IMR-90 (cell line): Measurements from ENCODE around the gene EHBP1L1. TPM values are rescaled to one million over a fixed set of nuclear protein-coding genes. Genes with fewer than 3 reads are reported as not detected.

ENCODE experiments used
- BHLHE40 ChIP-seq: fragments of 150-350 bp; IDR thresholded peaks from 2 replicates; pipeline ENCODE4 v1.6.1; 2016; ENCODE audit warnings: mild to moderate bottlenecking, low read depth, low read length
- RFX5 ChIP-seq: IDR thresholded peaks from 2 replicates; pipeline ENCODE4 v1.8.0; 2012; ENCODE audit warnings: low read depth, mild to moderate bottlenecking, low read length, moderate library complexity
- polyA plus RNA-seq, 3 experiments: library from polyadenylated mRNA; depleted of rRNA; stranded (reverse); fragments of >200 nt; gene quantifications; 2 replicates each; pipeline ENCODE4 v1.2.3, GENCODE V29; 2012; ENCODE audit warnings: low replicate concordance in 1 of 3
- total RNA-seq: library from RNA; depleted of rRNA; stranded (reverse); fragments of >200 nt; gene quantifications from 2 replicates; pipeline ENCODE4 v1.2.3, GENCODE V29; 2012
- TF ChIP-seq, protein P1 (sequence below): fragments of 150-350 bp; IDR thresholded peaks from 2 replicates; pipeline ENCODE4 v1.6.1; 2016; ENCODE audit warnings: low read depth, mild to moderate bottlenecking, low read length, moderate library complexity, borderline replicate concordance

Gene EHBP1L1
- total and polyA plus RNA-seq, 2 of the 4 experiments (the other 2 are of a cell fraction) = 10.0 to 27.4 TPM

DNA sequence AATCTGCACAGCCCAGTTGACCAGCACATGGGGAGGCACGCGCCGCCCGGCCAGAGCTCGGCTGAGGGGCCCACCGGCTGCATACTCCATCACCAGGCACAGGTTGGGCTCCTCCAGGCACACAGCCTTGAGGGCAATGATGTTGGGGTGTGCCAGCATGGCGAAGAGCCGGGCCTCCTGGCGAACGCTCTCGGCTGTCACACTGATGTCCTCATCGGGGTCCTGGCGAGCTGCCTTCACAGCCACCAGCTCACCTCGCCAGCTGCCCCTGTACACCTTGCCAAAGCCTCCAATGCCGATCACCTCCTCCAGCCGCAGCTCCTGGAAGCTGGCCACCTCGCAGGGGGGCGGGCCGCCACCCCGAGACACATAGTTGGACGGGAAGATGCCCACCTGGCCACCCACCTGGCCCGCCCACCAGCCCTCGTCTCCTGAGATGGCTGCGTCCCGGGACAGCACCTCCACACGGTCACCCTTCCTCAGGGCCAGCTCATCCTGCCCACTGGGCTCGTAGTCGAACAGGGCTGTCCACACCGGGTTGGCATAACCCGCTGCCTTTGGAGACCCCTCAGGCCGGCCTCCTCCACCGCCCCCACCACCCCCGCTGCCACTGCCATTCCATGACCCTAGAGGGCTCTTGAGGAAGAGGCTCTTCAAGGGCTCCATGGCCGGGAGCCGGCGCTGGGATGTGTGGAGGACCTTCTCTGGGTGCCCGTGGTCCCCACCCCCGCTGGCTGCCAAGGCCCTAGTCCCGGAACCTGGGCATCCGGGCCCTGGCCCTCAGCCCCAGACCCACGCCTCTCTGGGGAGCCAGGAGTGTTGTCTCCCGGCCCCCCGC is 37.5 kb downstream of the EHBP1L1 start (continued):
- TF ChIP-seq RFX5 (no peak), BHLHE40 (no peak)
- TF ChIP-seq, protein P1, sequence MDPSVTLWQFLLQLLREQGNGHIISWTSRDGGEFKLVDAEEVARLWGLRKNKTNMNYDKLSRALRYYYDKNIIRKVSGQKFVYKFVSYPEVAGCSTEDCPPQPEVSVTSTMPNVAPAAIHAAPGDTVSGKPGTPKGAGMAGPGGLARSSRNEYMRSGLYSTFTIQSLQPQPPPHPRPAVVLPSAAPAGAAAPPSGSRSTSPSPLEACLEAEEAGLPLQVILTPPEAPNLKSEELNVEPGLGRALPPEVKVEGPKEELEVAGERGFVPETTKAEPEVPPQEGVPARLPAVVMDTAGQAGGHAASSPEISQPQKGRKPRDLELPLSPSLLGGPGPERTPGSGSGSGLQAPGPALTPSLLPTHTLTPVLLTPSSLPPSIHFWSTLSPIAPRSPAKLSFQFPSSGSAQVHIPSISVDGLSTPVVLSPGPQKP = no peak
